K562 (cell line): ENCODE results near the gene PDE9A. TPM values are rescaled to one million over a fixed set of nuclear protein-coding genes. Genes with fewer than 3 reads are reported as not detected.

Experiments
- ATAC-seq: fragments of 200-7000 bp; cut with Tn5 transposase; 3 replicates; pipeline ENCODE4 v1.9.1; 2020; ENCODE audit warnings: moderate library complexity
- BruUV-seq: library from RNA; stranded (reverse); fragments of 400-500 nt; replicated peaks from 2 replicates; lab custom pipeline; 2021; lab: Mats Ljungman, UMichigan
- CTCF ChIA-PET: fragments of 300-600 bp; formaldehyde crosslinking; extraction: SDS; loops from one replicate; lab custom pipeline; 2021; ENCODE audit warnings: low intra/inter-chr PET ratio; lab: Yijun Ruan, JAX
- POLR2A ChIA-PET: fragments of 300-600, 350-650 bp; sonication (Branson Sonifier 250); formaldehyde crosslinking; extraction: SDS; loops from one replicate; lab custom pipeline; 2021; ENCODE audit warnings: antibody characterized with exemption, inconsistent platforms; lab: Yijun Ruan, JAX
- DNase-seq, 4 experiments: peaks; one replicate each; pipeline versions ENCODE4 v3.0.0 to v3.0.0-alpha.2; 2011 to 2018; ENCODE audit warnings: low spot score in 3 of 4, mixed read lengths in 3 of 4; ENCODE audit errors: extremely low read depth in 1 of 4
- FAIRE-seq: peaks from 2 replicates; lab custom pipeline; 2011; peaks lifted over from hg19 to GRCh38; lab: Jason Lieb, UNC
- H2AFZ ChIP-seq: 2 replicates; pipeline ENCODE4 v1.6.0; 2011; ENCODE audit warnings: low read depth, low read length, control low read depth, inconsistent platforms
- H3K27ac ChIP-seq: fragments of 200-600 bp; 3 replicates; pipeline ENCODE4 v1.8.0; 2011; ENCODE audit warnings: low read depth, mild to moderate bottlenecking, control low read depth, inconsistent platforms, low read length, moderate library complexity, mixed read lengths; ENCODE audit errors: extremely low read depth
- H3K27me3 ChIP-seq, 2 experiments: fragments of 300-600 bp in 1 of 2; 2 replicates in 1 of 2; 3 replicates in 1 of 2; pipeline versions ENCODE4 v1.6.0 to v1.8.0; 2011; ENCODE audit warnings: inconsistent platforms in 2 of 2, low read length in 2 of 2, mild to moderate bottlenecking in 1 of 2, mixed read lengths in 1 of 2, moderate library complexity in 1 of 2; ENCODE audit not compliant: control insufficient read depth in 2 of 2, insufficient read depth in 2 of 2
- H3K36me3 ChIP-seq: fragments of 300-600 bp; 3 replicates; pipeline ENCODE4 v1.8.0; 2011; ENCODE audit warnings: mild to moderate bottlenecking, low read length, inconsistent platforms; ENCODE audit not compliant: control insufficient read depth, insufficient read depth
- H3K4me1 ChIP-seq, 2 experiments: fragments of 200-600 bp in 1 of 2; replicated peaks in 1 of 2; 2 replicates in 1 of 2; 3 replicates in 1 of 2; pipeline versions ENCODE4 v1.5.1 to v1.8.0; 2011; ENCODE audit warnings: inconsistent platforms in 2 of 2, low read length in 2 of 2, mild to moderate bottlenecking in 1 of 2, mixed read lengths in 1 of 2, moderate library complexity in 1 of 2; ENCODE audit not compliant: control insufficient read depth in 2 of 2, insufficient read depth in 2 of 2
- H3K4me2 ChIP-seq: 2 replicates; pipeline ENCODE4 v1.6.1; 2011; ENCODE audit warnings: low read length, control low read depth, inconsistent platforms, mixed read lengths; ENCODE audit not compliant: insufficient read depth
- H3K4me3 ChIP-seq: fragments of 200-600 bp; sonication (generic), shearing (Covaris generic); 2 replicates; pipeline ENCODE4 v1.5.1; 2016; ENCODE audit warnings: control low read depth, inconsistent platforms
- H3K79me2 ChIP-seq: fragments of 200-600 bp; 3 replicates; pipeline ENCODE4 v1.8.0; 2011; ENCODE audit warnings: low read length, inconsistent platforms; ENCODE audit not compliant: control insufficient read depth, insufficient read depth
- H3K9ac ChIP-seq, 2 experiments: 2 replicates each; pipeline versions ENCODE4 v1.6.0 to v1.6.1; 2011; ENCODE audit warnings: low read depth in 2 of 2, low read length in 2 of 2, control low read depth in 1 of 2, inconsistent platforms in 1 of 2, mild to moderate bottlenecking in 1 of 2, mixed read lengths in 1 of 2; ENCODE audit not compliant: insufficient read depth in 1 of 2
- H3K9me1 ChIP-seq: one replicate; pipeline ENCODE4 v1.6.0; 2011; ENCODE audit warnings: inconsistent platforms, mild to moderate bottlenecking, low read length, moderate library complexity; ENCODE audit not compliant: control insufficient read depth, insufficient read depth
- H3K9me3 ChIP-seq: replicated peaks from 2 replicates; pipeline ENCODE4 v1.5.1; 2011; ENCODE audit warnings: low read depth, low read length, inconsistent platforms; ENCODE audit not compliant: control insufficient read depth, insufficient read depth
- H4K20me1 ChIP-seq: replicated peaks from 2 replicates; pipeline ENCODE4 v1.6.1; 2011; ENCODE audit warnings: low read length, inconsistent platforms, mixed read lengths; ENCODE audit not compliant: control insufficient read depth, insufficient read depth
- ARID3A ChIP-seq: IDR thresholded peaks from 2 replicates; pipeline ENCODE4 v1.6.1; 2012; ENCODE audit warnings: low read depth, low read length, improper control_type of control experiment, borderline replicate concordance
- ATF1 ChIP-seq, 2 experiments: fragments of 450-650 bp in 1 of 2; IDR thresholded peaks; 2 replicates each; pipeline ENCODE4 v1.6.1; 2016; ENCODE audit warnings: missing compliant biosample characterization in 1 of 2, missing genetic modification characterization in 1 of 2
- HCFC1 ChIP-seq: IDR thresholded peaks from 2 replicates; pipeline ENCODE4 v1.6.1; 2012; ENCODE audit warnings: low read depth, low read length, improper control_type of control experiment
- HNRNPK ChIP-seq: fragments of 200-400 bp; formaldehyde crosslinking; IDR thresholded peaks from one replicate; pipeline ENCODE4 v1.6.1; 2018; ENCODE audit warnings: mild to moderate bottlenecking, low read depth, low read length; ENCODE audit not compliant: poor library complexity, severe bottlenecking
- KDM2B ChIP-seq: fragments of 250-450 bp; sonication (Bioruptor Pico); IDR thresholded peaks from 2 replicates; pipeline ENCODE4 v1.8.0; 2021; ENCODE audit warnings: mild to moderate bottlenecking, moderate library complexity
- PRPF4 ChIP-seq: fragments of 200-400 bp; formaldehyde crosslinking; IDR thresholded peaks from one replicate; pipeline ENCODE4 v1.6.1; 2017; ENCODE audit warnings: low read length, low read depth, mild to moderate bottlenecking; ENCODE audit not compliant: insufficient read depth, poor library complexity, severe bottlenecking
- RBM34 ChIP-seq: fragments of 200-400 bp; formaldehyde crosslinking; IDR thresholded peaks from 2 replicates; pipeline ENCODE4 v1.6.1; 2018; ENCODE audit warnings: low read length, borderline replicate concordance; ENCODE audit not compliant: insufficient read depth
- RNF219 ChIP-seq: fragments of 250-450 bp; sonication (Bioruptor Pico); IDR thresholded peaks from 2 replicates; pipeline ENCODE4 v1.5.0; 2022; ENCODE audit warnings: mild to moderate bottlenecking
- SAFB ChIP-seq: fragments of 200-400 bp; formaldehyde crosslinking; IDR thresholded peaks from 2 replicates; pipeline ENCODE4 v1.6.1; 2017; ENCODE audit warnings: low read depth, low read length, borderline replicate concordance
- TEAD4 ChIP-seq, 2 experiments: sonication (generic) in 1 of 2; formaldehyde crosslinking in 1 of 2; IDR thresholded peaks; 2 replicates each; pipeline versions ENCODE4 v1.6.1 to v1.8.0; 2012 to 2022; ENCODE audit warnings: borderline replicate concordance in 1 of 2, inconsistent platforms in 1 of 2, low read length in 1 of 2, mild to moderate bottlenecking in 1 of 2, missing genetic modification reagents in 1 of 2
- ZBTB2 ChIP-seq: fragments of 450-650 bp; IDR thresholded peaks from 2 replicates; pipeline ENCODE4 v1.6.1; 2016; ENCODE audit warnings: antibody characterized with exemption
- ZC3H11A ChIP-seq: IDR thresholded peaks from 2 replicates; pipeline ENCODE4 v1.6.1; 2012; ENCODE audit warnings: low read depth, low read length, improper control_type of control experiment
- ZKSCAN8 ChIP-seq: fragments of 200-800 bp; sonication (Bioruptor generic); IDR thresholded peaks from 2 replicates; pipeline ENCODE4 v1.6.1; 2016; ENCODE audit warnings: missing genetic modification characterization, missing compliant biosample characterization
- ZNF76 ChIP-seq: fragments of 250-450 bp; sonication (Bioruptor Pico); IDR thresholded peaks from 2 replicates; pipeline ENCODE4 v1.4.0; 2020; ENCODE audit warnings: mild to moderate bottlenecking, moderate library complexity, borderline replicate concordance
- WGBS: fragments of 100-300 bp; shearing (Covaris generic); methylation state at CpG from one replicate; pipeline ENCODE4 v1.1.6; 2016; ENCODE audit warnings: low coverage, mixed read lengths; ENCODE audit not compliant: insufficient coverage; ENCODE audit errors: missing lambda C conversion rate; 5-methylcytosine and 5-hydroxymethylcytosine counted together
- in situ Hi-C: fragments of 300-500 bp; cut with MboI; formaldehyde crosslinking; loops from 4 replicates; pipeline ENCODE4 v1.15.0; 2018; ENCODE audit warnings: inconsistent platforms, mixed read lengths
- intact Hi-C: fragments of 100-400 bp; cut with micrococcal nuclease; formaldehyde crosslinking; loops from 2 replicates; pipeline ENCODE4 v1.14.2; 2022
- polyA plus RNA-seq, 8 experiments: library from polyadenylated mRNA; depleted of rRNA in 4 of 8; stranded (reverse) in 5 of 8; unstranded in 3 of 8; fragments of >200 nt; fragmentation: Nextera tagmentation in 2 of 8; fragmentation: Illumina TruSeq in 1 of 8; extraction: Ambion mirVana in 2 of 8; extraction: Trizol in 1 of 8; gene quantifications; 2 replicates each; pipeline versions ENCODE4 v1.2.1 to v1.2.3, GENCODE V29; 2011 to 2014; ENCODE audit warnings: inconsistent platforms in 1 of 8, missing spikeins in 1 of 8
- total RNA-seq, 7 experiments: library from RNA; depleted of rRNA in 6 of 7; stranded (reverse); fragments of >200 nt in 6 of 7; fragmentation: Illumina TruSeq in 2 of 7; extraction: Trizol in 2 of 7; gene quantifications; 2 replicates each; pipeline versions ENCODE4 v1.2.1 to v1.2.3, GENCODE V29; 2011 to 2021; ENCODE audit warnings: low replicate concordance in 1 of 7

Gene PDE9A
- total and polyA plus RNA-seq, 9 of the 15 experiments (the other 6 are each of a cell fraction or from before 2014, with no cell fraction given): 0.07 to 0.27 TPM; not detected in 7

- CTCF ChIA-PET: no interaction called here
- Histone ChIP-seq H3K36me3 (no peaks in the 10 kb centered on the region), H3K9me3 (no peaks in the 10 kb centered on the region), H3K4me3 (no peak overlapping the region), H2AFZ (no peak overlapping the region), H3K4me2 (no peak overlapping the region), H3K79me2 (no peaks in the 10 kb centered on the region), H3K27ac (no peak overlapping the region), H3K4me1 (peaks cover 0 to 12% of the 10 kb centered on the region in 2 experiments; a peak in 2 of 5 replicates), H3K27me3 (peaks cover 35 to 71% of the 10 kb centered on the region in 2 experiments), H3K9me1 (no peaks in the 10 kb centered on the region), H4K20me1 (peaks cover 17% of the 10 kb centered on the region; the same call in 1 of the 2 replicates), H3K9ac (no peak overlapping the region)
- WGBS: 6% methylated on average over 6 of the region's 6 CpGs
- BruUV-seq: no TSS peak
- TF ChIP-seq ATF1 (CRISPR knock-in tag; IDR thresholded peaks at IDR 0.05) (no peak), ATF1 (tag; IDR thresholded peaks at IDR 0.05) (no peak), HNRNPK (no peak), KDM2B (CRISPR knock-in tag) (no peak), ZC3H11A (no peak), PRPF4 (no peak), ZKSCAN8 (no peak), RNF219 (CRISPR knock-in tag) (no peak), ARID3A (no peak), TEAD4 (IDR thresholded peaks at IDR 0.05; ENCODE audit: low read length) (no peak), TEAD4 (CRISPR knock-in tag; IDR thresholded peaks at IDR 0.05; ENCODE audit: borderline replicate concordance) (no peak), RBM34 (no peak), ZBTB2 (no peak), ZNF76 (CRISPR knock-in tag) (no peak), HCFC1 (no peak), SAFB (no peak)
- DNase-seq: no peak
- no peak for ATAC-seq
- POLR2A ChIA-PET: interaction anchor here (1.0 kb wide), 1 partner anchor 8 kb away, joined by 3 read pairs; no protein-coding TSS in a partner anchor
- FAIRE-seq: no peak
- in situ Hi-C loops: no loop called here
- intact Hi-C loops: no loop called here
Observed at GRCh38 chr21:42690586-42690985, 37.2 kb downstream of the PDE9A start.
